KMS-11 (cell line): ENCODE measurements around the gene FREM1.

Experiments used
- H2AFZ ChIP-seq: fragments of 200-600 bp; sonication (generic); 2 replicates; pipeline ENCODE4 v1.6.1; 2016; ENCODE audit warnings: antibody characterized with exemption, mixed run types, low read depth
- H3K27ac ChIP-seq: fragments of 200-600 bp; sonication (generic); 2 replicates; pipeline ENCODE4 v1.6.1; 2016; ENCODE audit warnings: mild to moderate bottlenecking, mixed run types
- H3K27me3 ChIP-seq: fragments of 200-600 bp; sonication (generic); 2 replicates; pipeline ENCODE4 v1.6.1; 2017; ENCODE audit warnings: mild to moderate bottlenecking, low read depth, mixed run types, moderate library complexity; ENCODE audit not compliant: insufficient read depth
- H3K36me3 ChIP-seq: fragments of 200-600 bp; sonication (generic); 2 replicates; pipeline ENCODE4 v1.6.1; 2017; ENCODE audit warnings: mild to moderate bottlenecking, mixed run types; ENCODE audit not compliant: insufficient read depth
- H3K4me1 ChIP-seq: fragments of 200-600 bp; sonication (generic); 2 replicates; pipeline ENCODE4 v1.6.1; 2016; ENCODE audit warnings: mild to moderate bottlenecking, low read depth, mixed run types; ENCODE audit not compliant: poor library complexity, severe bottlenecking
- H3K4me2 ChIP-seq: fragments of 200-600 bp; sonication (generic); 2 replicates; pipeline ENCODE4 v1.7.0; 2016; ENCODE audit warnings: mild to moderate bottlenecking, mixed run types
- H3K4me3 ChIP-seq: fragments of 200-600 bp; sonication (generic); IDR thresholded peaks from 2 replicates; pipeline ENCODE4 v1.6.1; 2017; ENCODE audit warnings: low read depth, low read length, mixed read lengths; ENCODE audit not compliant: insufficient read depth
- H3K79me2 ChIP-seq: fragments of 200-600 bp; sonication (generic); 2 replicates; pipeline ENCODE4 v1.6.1; 2016; ENCODE audit warnings: low read depth, mixed run types; ENCODE audit not compliant: insufficient read depth
- H3K9ac ChIP-seq: fragments of 200-600 bp; sonication (generic); 2 replicates; pipeline ENCODE4 v1.6.1; 2016; ENCODE audit warnings: mild to moderate bottlenecking, mixed run types
- H4K20me1 ChIP-seq: fragments of 200-600 bp; sonication (generic); 2 replicates; pipeline ENCODE4 v1.6.1; 2016; ENCODE audit warnings: mild to moderate bottlenecking, mixed run types; ENCODE audit not compliant: insufficient read depth
- CTCF ChIP-seq: fragments of 200-600 bp; sonication (generic); conservative IDR thresholded peaks from 2 replicates; pipeline ENCODE4 v1.6.1; 2017; ENCODE audit warnings: low read depth, mild to moderate bottlenecking, antibody characterized with exemption, low read length, moderate library complexity, mixed read lengths

Gene FREM1

GRCh38 chr9:14831074-14831473 is 79.2 kb downstream of the FREM1 start:
- H4K20me1 ChIP-seq: no peaks in the 10 kb centered on the region
- H3K36me3 ChIP-seq: no peaks in the 10 kb centered on the region
- no peaks in the 10 kb centered on the region for H3K79me2 ChIP-seq
- no peak overlapping the region for H3K27ac ChIP-seq
- no peak overlapping the region for H3K4me2 ChIP-seq
- H3K9ac ChIP-seq: no peak overlapping the region
- H3K27me3 ChIP-seq: no peaks in the 10 kb centered on the region
- TF ChIP-seq CTCF: no peak
- no peak overlapping the region for H2AFZ ChIP-seq
- no peak overlapping the region for H3K4me3 ChIP-seq
- no peaks in the 10 kb centered on the region for H3K4me1 ChIP-seq

GRCh38 chr9:14830057-14830456 is 80.2 kb downstream of the FREM1 start:
- no peak overlapping the region for H3K9ac ChIP-seq
- H3K4me3 ChIP-seq: no peak overlapping the region
- no peak overlapping the region for H3K27ac ChIP-seq
- no peaks in the 10 kb centered on the region for H3K79me2 ChIP-seq
- no peaks in the 10 kb centered on the region for H4K20me1 ChIP-seq
- no peak overlapping the region for H2AFZ ChIP-seq
- H3K4me1 ChIP-seq: no peaks in the 10 kb centered on the region
- no peak for TF ChIP-seq CTCF
- H3K27me3 ChIP-seq: no peaks in the 10 kb centered on the region
- H3K4me2 ChIP-seq: no peak overlapping the region
- no peaks in the 10 kb centered on the region for H3K36me3 ChIP-seq

- H3K27ac ChIP-seq: no peak overlapping the region
- TF ChIP-seq CTCF: no peak
- no peak overlapping the region for H3K9ac ChIP-seq
- no peaks in the 10 kb centered on the region for H3K79me2 ChIP-seq
- H4K20me1 ChIP-seq: no peaks in the 10 kb centered on the region
- H3K4me2 ChIP-seq: no peak overlapping the region
- H3K4me1 ChIP-seq: no peaks in the 10 kb centered on the region
- H3K4me3 ChIP-seq: no peak overlapping the region
- no peaks in the 10 kb centered on the region for H3K27me3 ChIP-seq
- H3K36me3 ChIP-seq: no peaks in the 10 kb centered on the region
- H2AFZ ChIP-seq: no peak overlapping the region
Observed at GRCh38 chr9:14829204-14829603, 81.0 kb downstream of the FREM1 start.

- no peak overlapping the region for H3K9ac ChIP-seq
Observed at GRCh38 chr9:14827805-14828204, 82.4 kb downstream of the FREM1 start.

More at GRCh38 chr9:14827805-14828204, 82.4 kb downstream of the FREM1 start:
- Histone ChIP-seq H4K20me1 (no peaks in the 10 kb centered on the region), H3K27me3 (no peaks in the 10 kb centered on the region), H3K4me1 (no peaks in the 10 kb centered on the region), H3K36me3 (no peaks in the 10 kb centered on the region), H3K79me2 (no peaks in the 10 kb centered on the region), H3K27ac (no peak overlapping the region), H3K4me3 (no peak overlapping the region), H3K4me2 (no peak overlapping the region), H2AFZ (no peak overlapping the region)
- no peak for TF ChIP-seq CTCF
